ENCODE measurements around the gene CFAP251. TPM values are rescaled to one million over a fixed set of nuclear protein-coding genes. Genes with fewer than 3 reads are reported as not detected.

Gene CFAP251
- total RNA-seq, 1 experiment from 2014 or later, result 0.81 TPM

GRCh38 chr12:122005252-122005776, 86.9 kb downstream of the CFAP251 start:
- Histone ChIP-seq H2BK120ac (ENCODE audit: low read depth, low read length, poor library complexity, severe bottlenecking) (no peak overlapping the region), H4K8ac (replicated peaks; ENCODE audit: insufficient read length, low read depth, low read length) (no peak overlapping the region), H3K23me2 (ENCODE audit: insufficient read length, low read depth, low read length, poor library complexity, severe bottlenecking) (no peaks in the 10 kb centered on the region), H4K91ac (ENCODE audit: insufficient read length, low read depth, low read length) (no peak overlapping the region), H3K79me2 (ENCODE audit: insufficient read depth, low read length) (no peaks in the 10 kb centered on the region), H3K79me1 (ENCODE audit: insufficient read depth, low read depth, low read length, poor library complexity, severe bottlenecking) (no peaks in the 10 kb centered on the region), H3K9ac (ENCODE audit: extremely low read depth, insufficient read length, low read length) (no peak overlapping the region), H3K4me2 (ENCODE audit: insufficient read depth, insufficient read length, low read length) (no peak overlapping the region), H3K4me1 (ENCODE audit: insufficient read depth, low read length) (no peaks in the 10 kb centered on the region), H3K27me3 (ENCODE audit: insufficient read depth, low read length) (no peaks in the 10 kb centered on the region), H3T11ph (ENCODE audit: low read length) (no peak overlapping the region), H2BK12ac (ENCODE audit: insufficient read length, low read depth, low read length) (no peak overlapping the region), H3K27ac (ENCODE audit: insufficient read length, low read depth, low read length) (no peak overlapping the region), H3K9me3 (ENCODE audit: control insufficient read depth, low read depth, low read length) (no peaks in the 10 kb centered on the region), H3K14ac (ENCODE audit: insufficient read depth, low read length) (no peak overlapping the region), H4K20me1 (ENCODE audit: control insufficient read depth, insufficient read depth, insufficient read length) (no peaks in the 10 kb centered on the region), H3K18ac (ENCODE audit: insufficient read length, low read depth, low read length) (no peak overlapping the region), H2BK20ac (ENCODE audit: low read depth, low read length, poor library complexity, severe bottlenecking) (no peak overlapping the region), H3K56ac (ENCODE audit: insufficient read length, low read depth, low read length) (no peak overlapping the region), H3K23ac (ENCODE audit: insufficient read length, low read depth, low read length) (no peak overlapping the region), H2AFZ (ENCODE audit: low read length) (no peak overlapping the region), H2AK5ac (ENCODE audit: insufficient read length, low read length) (no peak overlapping the region), H2BK15ac (ENCODE audit: low read depth, low read length) (no peak overlapping the region), H2BK5ac (ENCODE audit: insufficient read length, low read length) (no peak overlapping the region), H3K4ac (ENCODE audit: low read depth, low read length) (no peak overlapping the region), H4K5ac (ENCODE audit: insufficient read length, low read depth, low read length) (no peak overlapping the region)
- Mint-ChIP-seq H3K4me1 (peaks cover 23 to 28% of the 10 kb centered on the region in 2 experiments), H3K9me3 (peaks cover 0 to 3% of the 10 kb centered on the region in 2 experiments; a peak in 2 of 5 replicates), H3K27ac (no peak overlapping the region), H3K4me3 (no peak overlapping the region), H3K36me3 (ENCODE audit: insufficient read depth in 1 of 3, low read depth in 3 of 3) (no peaks in the 10 kb centered on the region), H3K27me3 (ENCODE audit: low read depth) (peaks cover 1% of the 10 kb centered on the region)
- TF ChIP-seq, protein P1, sequence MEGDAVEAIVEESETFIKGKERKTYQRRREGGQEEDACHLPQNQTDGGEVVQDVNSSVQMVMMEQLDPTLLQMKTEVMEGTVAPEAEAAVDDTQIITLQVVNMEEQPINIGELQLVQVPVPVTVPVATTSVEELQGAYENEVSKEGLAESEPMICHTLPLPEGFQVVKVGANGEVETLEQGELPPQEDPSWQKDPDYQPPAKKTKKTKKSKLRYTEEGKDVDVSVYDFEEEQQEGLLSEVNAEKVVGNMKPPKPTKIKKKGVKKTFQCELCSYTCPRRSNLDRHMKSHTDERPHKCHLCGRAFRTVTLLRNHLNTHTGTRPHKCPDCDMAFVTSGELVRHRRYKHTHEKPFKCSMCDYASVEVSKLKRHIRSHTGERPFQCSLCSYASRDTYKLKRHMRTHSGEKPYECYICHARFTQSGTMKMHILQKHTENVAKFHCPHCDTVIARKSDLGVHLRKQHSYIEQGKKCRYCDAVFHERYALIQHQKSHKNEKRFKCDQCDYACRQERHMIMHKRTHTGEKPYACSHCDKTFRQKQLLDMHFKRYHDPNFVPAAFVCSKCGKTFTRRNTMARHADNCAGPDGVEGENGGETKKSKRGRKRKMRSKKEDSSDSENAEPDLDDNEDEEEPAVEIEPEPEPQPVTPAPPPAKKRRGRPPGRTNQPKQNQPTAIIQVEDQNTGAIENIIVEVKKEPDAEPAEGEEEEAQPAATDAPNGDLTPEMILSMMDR (conservative IDR thresholded peaks at IDR 0.05), result no peak
- no peak for DNase-seq
- no CpG with 5 or more reads among the region's 11 CpGs for whole genome bisulfite sequencing (ENCODE audit: extremely low coverage, insufficient read length, low lambda C conversion rate)

All from H9 (cell line).